Tibial nerve (tissue), 4 donors: ENCODE results near the gene MAP4K1. TPM values are rescaled to one million over a fixed set of nuclear protein-coding genes. Genes with fewer than 3 reads are reported as not detected.

Experiments
- DNase-seq, 2 donors: peaks; one replicate each; pipeline ENCODE4 v3.0.0-alpha.2; 2019; ENCODE audit warnings: low spot score in 2 of 2
- H3K27ac ChIP-seq, 4 donors: fragments of 200-600 bp; sonication (generic) in 3 of 4; one replicate each; pipeline ENCODE4 v1.5.1; 2017 to 2019; ENCODE audit warnings: mild to moderate bottlenecking in 1 of 4
- H3K27me3 ChIP-seq, 2 donors: fragments of 200-600 bp; sonication (generic) in 1 of 2; one replicate each; pipeline versions ENCODE4 v1.5.1 to v1.6.0; 2017 to 2019
- H3K36me3 ChIP-seq, 3 donors: fragments of 200-600 bp; sonication (generic); one replicate each; pipeline ENCODE4 v1.5.1; 2018 to 2019
- H3K4me1 ChIP-seq, 4 donors: fragments of 200-600 bp; sonication (generic) in 3 of 4; one replicate each; pipeline ENCODE4 v1.5.1; 2017 to 2019
- H3K4me3 ChIP-seq, 4 donors: fragments of 200-600 bp; sonication (generic) in 3 of 4; one replicate each; pipeline ENCODE4 v1.5.1; 2017 to 2019; ENCODE audit warnings: mild to moderate bottlenecking in 1 of 4, moderate library complexity in 1 of 4
- H3K9me3 ChIP-seq, 4 donors: fragments of 200-600 bp; sonication (generic) in 3 of 4; one replicate each; pipeline ENCODE4 v1.5.1; 2017 to 2019
- EP300 ChIP-seq, 2 donors: sonication (generic); formaldehyde crosslinking; IDR thresholded peaks; one replicate each; pipeline ENCODE4 v1.6.1; 2017; ENCODE audit warnings: antibody characterized with exemption in 2 of 2, mild to moderate bottlenecking in 1 of 2
- POLR2A ChIP-seq, 2 donors: fragments of 450-650 bp; IDR thresholded peaks; one replicate each; pipeline ENCODE4 v1.6.1; 2017; ENCODE audit warnings: antibody characterized with exemption in 2 of 2, mild to moderate bottlenecking in 2 of 2, moderate library complexity in 2 of 2
- whole genome bisulfite sequencing, 2 donors: methylation state at CpG; one replicate each; pipeline ENCODE4 v1.1.5; 2018; 5-methylcytosine and 5-hydroxymethylcytosine counted together
- total RNA-seq, 4 donors: library from RNA; depleted of rRNA; stranded (reverse); fragments of >200 nt; gene quantifications; one replicate each; pipeline ENCODE4 v1.1.0, GENCODE V29; 2016
- TF ChIP-seq, protein P1 (sequence below), 5 experiments: fragments of 200-600 bp in 3 of 5; fragments of 450-650 bp in 2 of 5; sonication (generic) in 3 of 5; IDR thresholded peaks; one replicate each; pipeline ENCODE4 v1.5.1; 2016 to 2019; ENCODE audit warnings: antibody characterized with exemption in 5 of 5, mild to moderate bottlenecking in 3 of 5, moderate library complexity in 2 of 5

Gene MAP4K1
- total RNA-seq, 4 donors from 2014 or later: 2.5 to 10.0 (median 8.8) TPM

DNA sequence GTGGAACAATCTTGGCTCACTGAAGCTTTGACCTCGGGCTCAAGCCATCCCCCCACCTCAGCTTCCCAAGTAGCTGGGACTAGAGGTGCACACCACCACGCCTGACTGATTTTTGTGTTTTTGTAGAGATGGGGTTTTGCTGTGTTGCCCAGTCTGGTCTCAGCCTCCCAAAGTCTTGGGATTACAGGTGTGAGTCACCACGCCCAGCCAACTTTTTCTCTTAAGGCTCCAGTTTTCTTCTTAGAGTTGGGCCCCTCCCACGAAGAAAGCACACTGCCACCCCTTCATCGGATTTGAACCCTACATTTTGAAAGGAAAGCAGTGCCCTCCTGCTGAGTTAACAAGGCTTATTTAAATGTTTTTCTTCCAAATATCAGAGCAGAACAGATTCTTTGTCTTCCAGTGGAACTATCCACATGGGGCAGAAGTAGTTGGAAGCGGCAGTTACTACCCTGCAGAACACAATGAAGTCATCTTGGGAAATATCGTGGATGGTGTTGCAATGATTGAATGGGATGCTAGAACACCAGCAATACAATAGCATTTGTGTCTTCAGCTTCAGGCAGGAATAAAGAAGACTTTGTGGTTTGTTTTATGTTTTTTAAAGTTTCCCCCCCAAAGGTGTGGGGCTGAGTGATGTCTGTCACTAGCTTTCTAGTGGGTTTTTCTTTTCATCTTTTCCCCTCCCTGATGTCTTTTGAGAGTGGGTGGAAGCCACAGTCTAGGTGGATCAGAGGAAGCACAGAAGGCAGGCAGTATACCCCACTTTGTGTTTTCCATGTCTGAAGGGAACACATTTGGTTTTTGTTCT is 38.6 kb upstream of the MAP4K1 start:
- Histone ChIP-seq H3K4me1 (peaks cover 12 to 100% (median 93%) of the 10 kb centered on the region in 4 donors), H3K9me3 (no peaks in the 10 kb centered on the region), H3K4me3 (no peak overlapping the region), H3K27ac (peak overlapping the region; percentile 73 to 93 (median 86)), H3K27me3 (no peaks in the 10 kb centered on the region), H3K36me3 (no peaks in the 10 kb centered on the region)
- 37 to 41% methylated on average over 7 of the region's 7 CpGs for WGBS, 2 donors
- peak in 1 of 2 donors; percentile 72 for DNase-seq
- peak in 1 of 2 donors; percentile 78 for TF ChIP-seq EP300 (IDR thresholded peaks at IDR 0.05)
- TF ChIP-seq, protein P1, sequence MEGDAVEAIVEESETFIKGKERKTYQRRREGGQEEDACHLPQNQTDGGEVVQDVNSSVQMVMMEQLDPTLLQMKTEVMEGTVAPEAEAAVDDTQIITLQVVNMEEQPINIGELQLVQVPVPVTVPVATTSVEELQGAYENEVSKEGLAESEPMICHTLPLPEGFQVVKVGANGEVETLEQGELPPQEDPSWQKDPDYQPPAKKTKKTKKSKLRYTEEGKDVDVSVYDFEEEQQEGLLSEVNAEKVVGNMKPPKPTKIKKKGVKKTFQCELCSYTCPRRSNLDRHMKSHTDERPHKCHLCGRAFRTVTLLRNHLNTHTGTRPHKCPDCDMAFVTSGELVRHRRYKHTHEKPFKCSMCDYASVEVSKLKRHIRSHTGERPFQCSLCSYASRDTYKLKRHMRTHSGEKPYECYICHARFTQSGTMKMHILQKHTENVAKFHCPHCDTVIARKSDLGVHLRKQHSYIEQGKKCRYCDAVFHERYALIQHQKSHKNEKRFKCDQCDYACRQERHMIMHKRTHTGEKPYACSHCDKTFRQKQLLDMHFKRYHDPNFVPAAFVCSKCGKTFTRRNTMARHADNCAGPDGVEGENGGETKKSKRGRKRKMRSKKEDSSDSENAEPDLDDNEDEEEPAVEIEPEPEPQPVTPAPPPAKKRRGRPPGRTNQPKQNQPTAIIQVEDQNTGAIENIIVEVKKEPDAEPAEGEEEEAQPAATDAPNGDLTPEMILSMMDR (IDR thresholded peaks at IDR 0.05): no peak

DNA sequence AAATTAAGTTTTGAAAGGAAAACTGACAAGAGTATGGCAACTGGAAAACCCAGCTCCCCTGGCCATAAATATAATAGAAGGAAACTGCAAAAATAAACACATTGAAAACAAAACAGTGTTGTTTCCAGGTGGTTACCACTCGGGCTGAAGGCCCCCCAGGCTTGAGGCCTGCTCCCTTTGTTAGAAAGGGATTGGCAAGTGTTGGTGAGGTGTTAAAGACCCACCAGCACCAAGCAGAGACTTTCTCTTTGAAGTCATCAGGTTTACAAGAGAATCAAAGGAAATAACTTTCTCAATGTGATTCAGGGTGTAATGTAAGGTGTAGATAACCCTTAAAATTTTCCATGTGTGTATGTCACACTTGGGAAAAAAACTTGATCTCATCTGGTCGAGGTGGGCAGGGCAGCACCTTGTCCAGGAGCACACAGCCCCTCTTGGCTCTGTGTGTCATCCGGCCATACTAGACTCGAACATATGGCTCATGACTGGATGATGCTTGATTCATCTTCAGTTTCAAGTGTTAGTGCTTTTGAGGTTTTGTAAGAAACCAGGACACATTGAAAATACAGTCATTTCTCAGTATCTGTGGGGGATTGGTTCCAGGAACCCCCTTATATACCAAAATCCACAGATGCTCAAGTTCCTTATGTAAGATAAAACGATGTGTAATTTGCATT is 37.5 kb upstream of the MAP4K1 start:
- no peak for DNase-seq
- TF ChIP-seq, protein P1 (IDR thresholded peaks at IDR 0.05): no peak
- no peak for TF ChIP-seq EP300 (IDR thresholded peaks at IDR 0.05)
- TF ChIP-seq POLR2A (IDR thresholded peaks at IDR 0.05): no peak
- Histone ChIP-seq H3K4me3 (no peak overlapping the region), H3K36me3 (no peaks in the 10 kb centered on the region), H3K27me3 (no peaks in the 10 kb centered on the region), H3K4me1 (peaks cover 12 to 100% (median 94%) of the 10 kb centered on the region in 4 donors), H3K27ac (peak overlapping the region; percentile 34 to 93 (median 92)), H3K9me3 (no peaks in the 10 kb centered on the region)
- WGBS, 2 donors: 40 to 46% methylated on average over 5 of the region's 5 CpGs

DNA sequence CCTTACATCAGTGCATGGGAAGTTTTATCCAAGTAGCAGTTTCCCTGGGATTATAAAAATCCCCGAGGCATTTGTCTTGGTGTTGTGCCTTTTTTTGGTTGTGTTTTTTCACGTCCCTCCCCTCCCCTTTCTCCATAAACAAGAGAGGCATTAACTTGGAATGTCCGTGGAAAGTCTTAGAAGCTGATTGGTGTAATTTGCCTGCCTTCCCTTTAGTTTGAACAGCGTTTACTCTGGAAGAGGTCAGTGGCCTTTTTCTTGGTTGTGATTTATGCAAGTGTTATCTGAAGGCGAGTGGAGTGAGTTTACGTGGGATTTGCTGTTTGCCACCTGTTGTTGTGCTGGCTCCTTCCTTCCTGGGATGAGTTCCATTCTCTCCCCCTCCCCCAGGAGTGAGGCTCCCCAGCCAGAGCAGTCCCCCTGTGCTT is 36.9 kb upstream of the MAP4K1 start:
- Histone ChIP-seq H3K27ac (peak overlapping the region; percentile 34 to 93 (median 92)), H3K4me1 (peaks cover 12 to 100% (median 91%) of the 10 kb centered on the region in 4 donors), H3K36me3 (no peaks in the 10 kb centered on the region), H3K27me3 (no peaks in the 10 kb centered on the region), H3K4me3 (no peak overlapping the region), H3K9me3 (no peaks in the 10 kb centered on the region)
- no peak for DNase-seq
- 19 to 20% methylated on average over 6 of the region's 6 CpGs for WGBS, 2 donors
- no peak for TF ChIP-seq POLR2A (IDR thresholded peaks at IDR 0.05)
- TF ChIP-seq EP300 (IDR thresholded peaks at IDR 0.05): no peak

DNA sequence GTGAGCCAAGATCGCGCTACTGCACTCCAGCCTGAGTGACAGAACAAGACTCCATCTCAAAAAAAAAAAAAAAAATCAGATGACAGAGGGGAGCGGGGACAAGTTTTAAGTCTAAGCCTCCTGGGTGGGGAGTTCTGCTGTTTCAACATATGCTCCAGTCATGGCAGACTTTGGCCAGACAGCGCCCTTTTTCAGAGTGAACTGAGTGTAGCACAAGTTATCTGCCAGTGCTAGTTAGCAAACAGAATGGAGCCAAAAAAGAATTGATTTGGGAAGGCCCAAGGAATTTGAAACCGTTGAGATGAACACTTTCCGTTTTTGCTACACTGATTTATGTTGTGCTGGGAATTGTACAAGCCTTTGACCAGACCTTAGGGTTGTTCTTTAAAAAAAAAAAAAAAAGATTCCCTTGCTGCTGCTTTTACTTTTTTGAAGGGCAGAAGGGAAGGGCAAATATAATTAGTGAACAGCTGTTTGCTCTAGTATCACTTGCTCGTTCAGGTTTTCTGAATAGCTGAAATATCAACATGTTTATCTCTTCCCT is 35.3 kb upstream of the MAP4K1 start:
- H3K27ac ChIP-seq: peak overlapping the region; percentile 60 to 93 (median 92)
- peaks cover 9 to 99% (median 80%) of the 10 kb centered on the region in 4 donors for H3K4me1 ChIP-seq
- WGBS, 2 donors: 42 to 51% methylated on average over 7 of the region's 7 CpGs
- H3K36me3 ChIP-seq: no peaks in the 10 kb centered on the region
- H3K9me3 ChIP-seq: no peaks in the 10 kb centered on the region
- no peak overlapping the region for H3K4me3 ChIP-seq
- no peaks in the 10 kb centered on the region for H3K27me3 ChIP-seq
- no peak for TF ChIP-seq EP300 (IDR thresholded peaks at IDR 0.05)
- no peak for TF ChIP-seq POLR2A (IDR thresholded peaks at IDR 0.05)
- TF ChIP-seq, protein P1 (IDR thresholded peaks at IDR 0.05): no peak
- DNase-seq: no peak

DNA sequence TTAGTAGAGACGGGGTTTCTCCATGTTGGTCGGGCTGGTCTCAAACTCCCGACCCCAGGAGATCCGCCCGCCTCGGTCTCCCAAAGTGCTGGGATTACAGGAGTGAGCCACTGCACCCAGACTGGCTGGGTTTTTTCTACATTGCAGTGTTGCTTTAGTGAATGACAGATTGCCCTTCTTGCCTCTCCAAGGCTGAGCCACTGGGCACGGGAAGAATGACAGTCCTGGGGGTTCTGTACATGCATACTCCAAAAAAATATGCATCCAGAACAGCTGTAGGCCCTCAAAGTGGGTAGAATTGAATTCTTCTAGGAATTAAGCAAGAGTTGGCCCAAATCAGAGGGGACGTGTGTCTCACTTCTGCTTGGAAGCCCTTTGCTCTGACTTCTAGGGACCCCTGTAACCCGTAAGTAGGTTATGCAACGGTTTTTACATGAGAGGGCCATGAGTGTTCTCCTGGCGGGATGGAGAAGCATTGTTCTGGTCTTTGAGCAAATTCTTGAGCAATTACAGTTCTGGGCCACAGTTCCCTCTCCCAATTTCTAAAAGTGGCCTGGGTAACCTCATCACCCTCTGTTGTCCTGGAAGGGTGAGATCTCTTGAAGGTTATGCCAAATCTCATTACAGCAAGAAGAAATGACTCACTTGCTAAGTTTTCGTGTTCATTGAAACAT is 33.3 kb upstream of the MAP4K1 start:
- H3K9me3 ChIP-seq: no peaks in the 10 kb centered on the region
- WGBS, 2 donors: 43 to 50% methylated on average over 12 of the region's 12 CpGs
- no peaks in the 10 kb centered on the region for H3K27me3 ChIP-seq
- no peaks in the 10 kb centered on the region for H3K36me3 ChIP-seq
- peaks cover 0 to 85% (median 65%) of the 10 kb centered on the region in 4 donors for H3K4me1 ChIP-seq
- peak overlapping the region in 3 of 4 donors; percentile 70 to 87 (median 84) for H3K4me3 ChIP-seq
- peak in 1 of 2 donors; percentile 89 for TF ChIP-seq EP300 (IDR thresholded peaks at IDR 0.05)
- TF ChIP-seq, protein P1 (IDR thresholded peaks at IDR 0.05): peak in 2 of 5 experiments; percentile 42 to 52
- TF ChIP-seq POLR2A (IDR thresholded peaks at IDR 0.05): no peak
- DNase-seq: peak in 1 of 2 donors; percentile 61
- peak overlapping the region; percentile 60 to 93 (median 92) for H3K27ac ChIP-seq
